Activated B cell treated with CpG ODN at 0.5 μM for 24 hours (primary cell): Measurements from ENCODE around the gene LAG3. TPM values are rescaled to one million over a fixed set of nuclear protein-coding genes. Genes with fewer than 3 reads are reported as not detected.

ENCODE experiments used
- ATAC-seq: fragments of 200-7000 bp; cut with Tn5 transposase; one replicate; pipeline ENCODE4 v1.10.0; 2021; ENCODE audit warnings: low read depth, mild to moderate bottlenecking, moderate library complexity
- CTCF ChIA-PET: fragments of 350-600 bp; sonication (Branson Sonifier 250); formaldehyde crosslinking; loops from one replicate; lab custom pipeline; 2021; ENCODE audit warnings: antibody characterized with exemption; lab: Charles Lee
- POLR2A ChIA-PET: fragments of 350-600 bp; sonication (Branson Sonifier 250); formaldehyde crosslinking; loops from one replicate; lab custom pipeline; 2021; ENCODE audit warnings: antibody characterized with exemption; lab: Charles Lee
- DNase-seq: peaks from one replicate; pipeline ENCODE4 v3.0.0; 2022
- H3K27ac Mint-ChIP-seq: one replicate; pipeline ENCODE4 v1.8.0; 2020; ENCODE audit warnings: mixed read lengths
- H3K27me3 Mint-ChIP-seq: one replicate; pipeline ENCODE4 v1.8.0; 2021; ENCODE audit warnings: mixed read lengths
- H3K36me3 Mint-ChIP-seq: one replicate; pipeline ENCODE4 v1.8.0; 2021; ENCODE audit warnings: low read depth, mixed read lengths
- H3K4me1 Mint-ChIP-seq: one replicate; pipeline ENCODE4 v1.8.0; 2021; ENCODE audit warnings: mixed read lengths
- H3K4me3 Mint-ChIP-seq: one replicate; pipeline ENCODE4 v1.8.0; 2020; ENCODE audit warnings: mild to moderate bottlenecking, mixed read lengths
- H3K9me3 Mint-ChIP-seq: one replicate; pipeline ENCODE4 v1.8.0; 2020; ENCODE audit warnings: mixed read lengths
- intact Hi-C: fragments of 100-400 bp; cut with micrococcal nuclease; formaldehyde crosslinking; loops from one replicate; pipeline ENCODE4 v1.15.1; 2024
- total RNA-seq: library from RNA; stranded (reverse); gene quantifications from 2 replicates; pipeline ENCODE4 v1.2.3, GENCODE V29; 2022
- TF ChIP-seq, protein P1 (sequence below): fragments of 200-600 bp; IDR thresholded peaks from one replicate; pipeline ENCODE4 v1.8.0; 2022; ENCODE audit warnings: antibody characterized with exemption, mild to moderate bottlenecking

The LAG3 gene
- total RNA-seq, 1 donor from 2014 or later = not detected

DNA sequence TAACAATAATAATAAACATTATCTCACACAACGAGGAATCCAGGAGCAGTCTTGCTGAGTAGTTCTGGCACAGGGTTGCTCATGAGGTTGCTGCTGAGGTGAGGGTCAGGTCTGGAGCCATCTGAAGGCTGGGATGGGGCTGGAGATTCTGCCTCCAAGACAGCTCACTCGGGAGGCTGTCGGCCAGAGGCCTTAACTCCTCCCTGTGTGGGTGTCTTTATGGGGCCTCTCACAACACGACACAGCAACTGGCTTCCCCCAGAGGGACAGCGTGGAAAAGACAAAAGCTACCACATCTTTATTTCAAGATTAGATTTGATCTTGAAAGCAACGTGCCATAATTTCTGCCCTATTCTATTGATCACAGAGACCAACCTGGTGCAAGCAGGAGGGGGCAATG, 9.8 kb downstream of the LAG3 start:
- H3K36me3 Mint-ChIP-seq = no peaks in the 10 kb centered on the region
- intact Hi-C loops = no loop called here
- TF ChIP-seq, protein P1, sequence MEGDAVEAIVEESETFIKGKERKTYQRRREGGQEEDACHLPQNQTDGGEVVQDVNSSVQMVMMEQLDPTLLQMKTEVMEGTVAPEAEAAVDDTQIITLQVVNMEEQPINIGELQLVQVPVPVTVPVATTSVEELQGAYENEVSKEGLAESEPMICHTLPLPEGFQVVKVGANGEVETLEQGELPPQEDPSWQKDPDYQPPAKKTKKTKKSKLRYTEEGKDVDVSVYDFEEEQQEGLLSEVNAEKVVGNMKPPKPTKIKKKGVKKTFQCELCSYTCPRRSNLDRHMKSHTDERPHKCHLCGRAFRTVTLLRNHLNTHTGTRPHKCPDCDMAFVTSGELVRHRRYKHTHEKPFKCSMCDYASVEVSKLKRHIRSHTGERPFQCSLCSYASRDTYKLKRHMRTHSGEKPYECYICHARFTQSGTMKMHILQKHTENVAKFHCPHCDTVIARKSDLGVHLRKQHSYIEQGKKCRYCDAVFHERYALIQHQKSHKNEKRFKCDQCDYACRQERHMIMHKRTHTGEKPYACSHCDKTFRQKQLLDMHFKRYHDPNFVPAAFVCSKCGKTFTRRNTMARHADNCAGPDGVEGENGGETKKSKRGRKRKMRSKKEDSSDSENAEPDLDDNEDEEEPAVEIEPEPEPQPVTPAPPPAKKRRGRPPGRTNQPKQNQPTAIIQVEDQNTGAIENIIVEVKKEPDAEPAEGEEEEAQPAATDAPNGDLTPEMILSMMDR = no peak
- no peak for DNase-seq
- no peaks in the 10 kb centered on the region for H3K9me3 Mint-ChIP-seq
- CTCF ChIA-PET = interaction anchor here (0.9 kb wide), 1 partner anchor 11 kb away, joined by 4 read pairs; no protein-coding TSS in a partner anchor
- H3K27me3 Mint-ChIP-seq = peaks cover 14% of the 10 kb centered on the region
- peaks cover 9% of the 10 kb centered on the region for H3K4me1 Mint-ChIP-seq
- no peak overlapping the region for H3K27ac Mint-ChIP-seq
- POLR2A ChIA-PET = interaction anchor here (0.5 kb wide), 1 partner anchor 93 kb away, joined by 7 read pairs; the partner anchor contains the start of gene ZNF384
- no peak overlapping the region for H3K4me3 Mint-ChIP-seq
- ATAC-seq = no peak

DNA sequence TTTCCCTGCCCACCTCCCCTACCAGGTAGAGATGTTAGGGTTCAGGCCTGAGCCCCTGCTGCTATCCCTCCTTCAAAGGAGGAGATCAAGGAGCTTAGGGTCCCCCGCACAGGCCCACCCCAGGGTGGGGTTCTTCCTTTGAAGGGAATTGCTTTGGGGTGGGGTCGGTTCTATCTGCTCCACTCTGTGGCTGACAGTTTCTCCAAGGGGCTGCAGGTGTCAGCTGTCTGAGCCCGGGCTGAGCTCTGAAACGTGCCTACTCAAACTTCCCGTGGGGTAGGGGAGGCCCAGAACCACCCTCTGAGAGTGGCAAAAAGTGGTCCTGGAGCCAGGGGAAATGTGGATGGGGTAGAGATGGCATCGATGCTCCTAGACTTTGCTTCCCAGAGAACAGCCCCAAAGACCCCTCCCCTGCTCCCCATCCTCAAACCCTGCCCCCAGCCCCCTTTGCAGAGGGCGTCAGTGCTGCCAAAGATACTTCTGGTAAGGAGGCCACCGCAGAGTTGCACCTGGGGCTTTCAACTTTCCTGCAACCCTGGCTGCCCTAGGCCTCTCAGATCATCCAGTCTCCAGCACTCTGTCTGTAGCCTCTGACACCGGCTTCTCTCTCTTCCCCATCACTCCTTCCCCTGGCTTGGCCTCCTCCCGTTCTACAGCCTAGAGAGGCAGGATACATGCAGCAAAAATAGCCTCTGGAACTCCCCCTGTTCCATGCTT, 10.7 kb downstream of the LAG3 start:
- Mint-ChIP-seq H3K9me3 (no peaks in the 10 kb centered on the region), H3K4me3 (no peak overlapping the region), H3K27ac (no peak overlapping the region), H3K27me3 (peaks cover 7% of the 10 kb centered on the region), H3K36me3 (no peaks in the 10 kb centered on the region), H3K4me1 (peaks cover 9% of the 10 kb centered on the region)
- ChIA-PET CTCF (no interaction called here), POLR2A (no interaction called here)
- intact Hi-C loops = no loop called here
- ATAC-seq (no peak), DNase-seq (no peak)
- TF ChIP-seq, protein P1 = no peak

DNA sequence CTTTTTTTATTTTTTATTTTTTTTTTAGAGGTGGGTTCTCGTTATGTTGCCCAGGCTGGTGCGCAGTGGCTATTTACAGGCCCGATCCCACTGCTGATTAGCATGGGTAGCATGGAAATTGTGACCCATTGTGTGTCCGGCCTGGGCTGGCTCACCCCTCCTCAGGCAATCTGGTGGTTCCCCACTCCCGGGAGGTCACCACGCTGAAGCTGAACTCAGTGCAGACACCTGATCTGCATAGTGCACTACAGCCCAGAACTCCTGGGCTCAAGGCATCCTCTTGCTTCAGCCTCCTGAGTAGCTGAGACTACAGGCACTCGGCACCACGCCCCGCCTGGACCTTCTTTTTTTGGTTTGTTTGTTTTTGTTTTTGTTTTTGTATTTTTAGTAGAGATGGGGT, 11.5 kb downstream of the LAG3 start:
- ChIA-PET CTCF (interaction anchor here (1.2 to 1.5 kb wide), 2 partner anchors 17 to 30 kb away, joined by 3 read pairs; no protein-coding TSS in a partner anchor), POLR2A (interaction anchor here (1.2 kb wide), 1 partner anchor 31 kb away, joined by 3 read pairs; the partner anchor contains the start of gene MLF2)
- H3K9me3 Mint-ChIP-seq = no peaks in the 10 kb centered on the region
- peaks cover under 1% of the 10 kb centered on the region for H3K27me3 Mint-ChIP-seq
- intact Hi-C loops = no loop called here
- no peak for DNase-seq
- TF ChIP-seq, protein P1 = no peak
- H3K4me1 Mint-ChIP-seq = peaks cover 3% of the 10 kb centered on the region
- no peak overlapping the region for H3K27ac Mint-ChIP-seq
- H3K36me3 Mint-ChIP-seq = no peaks in the 10 kb centered on the region
- no peak for ATAC-seq
- no peak overlapping the region for H3K4me3 Mint-ChIP-seq

DNA sequence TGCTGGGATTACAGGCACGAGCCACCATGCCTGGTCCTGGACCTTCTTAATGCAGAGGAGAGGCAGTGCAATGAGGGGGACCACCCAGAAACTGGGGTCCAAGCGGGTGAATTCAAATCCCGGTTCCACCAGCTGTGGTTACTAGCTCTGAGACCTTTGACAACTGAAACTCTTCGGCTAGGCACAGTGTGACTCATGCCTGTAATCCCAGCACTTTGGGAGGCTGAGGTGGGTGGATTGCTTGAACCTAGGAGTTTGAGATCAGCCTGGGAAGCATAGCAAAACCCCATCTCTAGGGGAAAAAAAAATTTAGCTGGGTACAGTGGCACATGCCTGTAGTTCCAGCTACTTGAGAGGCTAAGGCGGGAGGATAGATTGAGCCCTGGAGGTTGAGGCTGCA, 12.0 kb downstream of the LAG3 start:
- no peaks in the 10 kb centered on the region for H3K9me3 Mint-ChIP-seq
- H3K36me3 Mint-ChIP-seq = no peaks in the 10 kb centered on the region
- H3K4me3 Mint-ChIP-seq = no peak overlapping the region
- no peaks in the 10 kb centered on the region for H3K4me1 Mint-ChIP-seq
- ATAC-seq (no peak), DNase-seq (no peak)
- POLR2A ChIA-PET = interaction anchor here (0.6 to 1.2 kb wide), 2 partner anchors 31 to 67 kb away, joined by 3 read pairs; partner anchors contain the start of genes MLF2 and USP5
- TF ChIP-seq, protein P1 = no peak
- CTCF ChIA-PET = interaction anchor here (1.0 to 1.5 kb wide), 3 partner anchors 17 to 30 kb away, joined by 3 read pairs; no protein-coding TSS in a partner anchor
- H3K27me3 Mint-ChIP-seq = no peaks in the 10 kb centered on the region
- no peak overlapping the region for H3K27ac Mint-ChIP-seq
- intact Hi-C loops = no loop called here

DNA sequence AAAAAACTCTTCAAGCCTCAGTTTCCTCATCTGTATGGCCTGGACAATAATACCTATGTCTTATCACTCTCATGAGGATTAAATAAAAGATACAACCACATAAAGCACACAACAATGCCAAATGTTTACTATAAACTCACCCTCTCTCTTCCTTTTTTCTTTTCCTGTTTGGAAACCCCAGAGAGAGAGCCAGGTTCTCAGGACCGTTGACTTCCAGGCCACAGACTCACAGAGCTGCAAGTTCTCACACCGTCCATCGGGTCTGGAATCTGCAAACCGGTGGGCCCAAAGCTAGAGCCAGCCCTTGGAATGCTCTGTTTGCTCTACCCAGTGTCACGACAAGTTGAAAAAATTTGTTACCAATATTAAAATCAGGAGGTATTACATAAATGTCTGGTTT, 12.4 kb downstream of the LAG3 start:
- DNase-seq = no peak
- no peak for ATAC-seq
- Mint-ChIP-seq H3K27ac (no peak overlapping the region), H3K9me3 (no peaks in the 10 kb centered on the region), H3K4me1 (no peaks in the 10 kb centered on the region), H3K27me3 (no peaks in the 10 kb centered on the region), H3K4me3 (no peak overlapping the region), H3K36me3 (no peaks in the 10 kb centered on the region)
- intact Hi-C loops = no loop called here
- CTCF ChIA-PET = interaction anchor here (1.0 to 1.5 kb wide), 3 partner anchors 16 to 31 kb away, joined by 3 read pairs; no protein-coding TSS in a partner anchor
- TF ChIP-seq, protein P1 = no peak
- POLR2A ChIA-PET = interaction anchor here (0.6 to 1.2 kb wide), 2 partner anchors 32 to 67 kb away, joined by 3 read pairs; partner anchors contain the start of genes MLF2 and USP5
